SU-DHL-6 (cell line): ENCODE results near the gene COL15A1.

ENCODE experiments used
- H2AFZ ChIP-seq: fragments of 200-600 bp; sonication (generic); 2 replicates; pipeline ENCODE4 v1.6.1; 2014; ENCODE audit warnings: low read depth, mild to moderate bottlenecking, moderate library complexity, mixed read lengths, antibody characterized with exemption, low read length; ENCODE audit not compliant: severe bottlenecking
- H3F3A ChIP-seq: fragments of 200-600 bp; shearing (Covaris generic); 2 replicates; pipeline ENCODE4 v1.6.0; 2016; ENCODE audit warnings: antibody characterized with exemption, mild to moderate bottlenecking; ENCODE audit not compliant: insufficient read depth
- H3K27ac ChIP-seq: fragments of 200-600 bp; sonication (generic); 2 replicates; pipeline ENCODE4 v1.5.1; 2016; ENCODE audit warnings: low read depth, mild to moderate bottlenecking, low read length, moderate library complexity, mixed read lengths
- H3K27me3 ChIP-seq: fragments of 200-600 bp; sonication (generic), shearing (Covaris generic); 2 replicates; pipeline ENCODE4 v1.6.0; 2014; ENCODE audit warnings: mild to moderate bottlenecking, low read length
- H3K36me3 ChIP-seq: fragments of 200-600 bp; sonication (generic); 2 replicates; pipeline ENCODE4 v1.6.1; 2014; ENCODE audit warnings: mild to moderate bottlenecking, low read length, mixed read lengths
- H3K4me2 ChIP-seq: fragments of 300-600, 200-600 bp; shearing (Covaris generic), sonication (generic); 2 replicates; pipeline ENCODE4 v1.6.0; 2014; ENCODE audit warnings: low read length, low read depth, mild to moderate bottlenecking; ENCODE audit not compliant: poor library complexity, severe bottlenecking
- H3K4me3 ChIP-seq: fragments of 200-600 bp; sonication (generic); 2 replicates; pipeline ENCODE4 v1.5.1; 2014; ENCODE audit warnings: antibody characterized with exemption, low read length, mild to moderate bottlenecking, mixed read lengths; ENCODE audit not compliant: insufficient read depth, poor library complexity, severe bottlenecking
- H3K79me2 ChIP-seq: fragments of 200-600 bp; sonication (generic); 2 replicates; pipeline ENCODE4 v1.6.1; 2014; ENCODE audit warnings: mild to moderate bottlenecking, low read length, moderate library complexity; ENCODE audit not compliant: insufficient read depth
- H3K9ac ChIP-seq: fragments of 200-600 bp; sonication (generic); 2 replicates; pipeline ENCODE4 v1.7.0; 2014; ENCODE audit warnings: mild to moderate bottlenecking, low read length
- H3K9me2 ChIP-seq: fragments of 200-600 bp; sonication (generic); replicated peaks from 2 replicates; pipeline ENCODE4 v1.6.1; 2014; ENCODE audit warnings: low read length; ENCODE audit not compliant: insufficient read depth
- H3K9me3 ChIP-seq: fragments of 200-600 bp; sonication (generic); 2 replicates; pipeline ENCODE4 v1.6.1; 2014; ENCODE audit warnings: low read length, mixed read lengths; ENCODE audit not compliant: insufficient read depth
- H4K20me1 ChIP-seq: fragments of 200-600 bp; sonication (generic); 2 replicates; pipeline ENCODE4 v1.6.1; 2014; ENCODE audit warnings: low read depth, mild to moderate bottlenecking, antibody characterized with exemption, low read length, moderate library complexity, mixed read lengths
- EZH2phosphoT487 ChIP-seq: fragments of 200-600 bp; sonication (generic), shearing (Covaris generic); conservative IDR thresholded peaks from 2 replicates; pipeline ENCODE4 v1.6.1; 2018; ENCODE audit warnings: mild to moderate bottlenecking, antibody characterized with exemption, low read length, moderate library complexity, mixed read lengths
- TF ChIP-seq, protein P1 (sequence below): fragments of 200-600 bp; sonication (generic); IDR thresholded peaks from one replicate; pipeline ENCODE4 v1.5.1; 2017; ENCODE audit warnings: antibody characterized with exemption, mild to moderate bottlenecking, low read length, moderate library complexity; ENCODE audit not compliant: insufficient read depth, poor library complexity, severe bottlenecking

COL15A1 gene

DNA sequence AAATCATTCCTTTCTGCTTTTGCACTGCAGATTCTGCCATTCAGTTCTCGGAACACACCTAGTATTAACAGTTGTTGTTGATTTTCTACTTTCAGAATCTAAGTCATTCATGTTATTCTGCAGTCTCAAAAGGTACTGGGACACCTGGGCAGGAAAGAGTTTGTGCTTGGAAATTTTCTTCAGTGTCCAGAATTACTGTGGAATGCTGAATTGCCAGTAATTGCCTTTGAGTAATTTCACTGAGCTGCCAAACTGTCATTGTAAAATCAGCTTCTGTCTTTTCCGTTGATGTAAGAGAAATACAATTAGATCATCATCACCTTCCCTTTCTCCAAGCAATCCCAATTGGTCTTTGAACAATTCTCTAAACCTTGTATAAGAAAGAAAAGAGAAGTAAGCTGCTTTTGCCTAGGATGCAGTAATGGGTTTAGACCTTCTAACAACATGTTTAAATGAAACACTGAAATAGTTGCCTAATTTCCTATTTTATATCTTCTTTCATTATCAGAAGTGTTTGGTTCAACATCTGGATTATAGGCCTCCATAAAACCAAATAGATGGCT lies 85.5 kb downstream of the COL15A1 start:
- H3K4me2 ChIP-seq: no peak overlapping the region
- TF ChIP-seq, protein P1, sequence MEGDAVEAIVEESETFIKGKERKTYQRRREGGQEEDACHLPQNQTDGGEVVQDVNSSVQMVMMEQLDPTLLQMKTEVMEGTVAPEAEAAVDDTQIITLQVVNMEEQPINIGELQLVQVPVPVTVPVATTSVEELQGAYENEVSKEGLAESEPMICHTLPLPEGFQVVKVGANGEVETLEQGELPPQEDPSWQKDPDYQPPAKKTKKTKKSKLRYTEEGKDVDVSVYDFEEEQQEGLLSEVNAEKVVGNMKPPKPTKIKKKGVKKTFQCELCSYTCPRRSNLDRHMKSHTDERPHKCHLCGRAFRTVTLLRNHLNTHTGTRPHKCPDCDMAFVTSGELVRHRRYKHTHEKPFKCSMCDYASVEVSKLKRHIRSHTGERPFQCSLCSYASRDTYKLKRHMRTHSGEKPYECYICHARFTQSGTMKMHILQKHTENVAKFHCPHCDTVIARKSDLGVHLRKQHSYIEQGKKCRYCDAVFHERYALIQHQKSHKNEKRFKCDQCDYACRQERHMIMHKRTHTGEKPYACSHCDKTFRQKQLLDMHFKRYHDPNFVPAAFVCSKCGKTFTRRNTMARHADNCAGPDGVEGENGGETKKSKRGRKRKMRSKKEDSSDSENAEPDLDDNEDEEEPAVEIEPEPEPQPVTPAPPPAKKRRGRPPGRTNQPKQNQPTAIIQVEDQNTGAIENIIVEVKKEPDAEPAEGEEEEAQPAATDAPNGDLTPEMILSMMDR: no peak
- no peak for TF ChIP-seq EZH2phosphoT487

GRCh38 chr9:99030092-99030511 lies 86.4 kb downstream of the COL15A1 start:
- TF ChIP-seq, protein P1: no peak
- TF ChIP-seq EZH2phosphoT487: no peak
- Histone ChIP-seq H2AFZ (no peak overlapping the region), H3K9me3 (no peaks in the 10 kb centered on the region), H3K27me3 (no peaks in the 10 kb centered on the region), H3K27ac (no peak overlapping the region), H4K20me1 (no peaks in the 10 kb centered on the region), H3K4me3 (no peak overlapping the region), H3K79me2 (no peaks in the 10 kb centered on the region), H3K4me2 (no peak overlapping the region), H3K36me3 (no peaks in the 10 kb centered on the region), H3K9ac (no peak overlapping the region), H3F3A (no peaks in the 10 kb centered on the region), H3K9me2 (no peaks in the 10 kb centered on the region)

More for the DNA sequence above, 85.5 kb downstream of the COL15A1 start:
- Histone ChIP-seq H2AFZ (no peak overlapping the region), H3K27ac (no peak overlapping the region), H3K9me3 (no peaks in the 10 kb centered on the region), H3K79me2 (no peaks in the 10 kb centered on the region), H3K36me3 (no peaks in the 10 kb centered on the region), H3K27me3 (no peaks in the 10 kb centered on the region), H3K9ac (no peak overlapping the region), H4K20me1 (no peaks in the 10 kb centered on the region), H3K4me3 (no peak overlapping the region), H3K9me2 (no peaks in the 10 kb centered on the region), H3F3A (no peaks in the 10 kb centered on the region)

DNA sequence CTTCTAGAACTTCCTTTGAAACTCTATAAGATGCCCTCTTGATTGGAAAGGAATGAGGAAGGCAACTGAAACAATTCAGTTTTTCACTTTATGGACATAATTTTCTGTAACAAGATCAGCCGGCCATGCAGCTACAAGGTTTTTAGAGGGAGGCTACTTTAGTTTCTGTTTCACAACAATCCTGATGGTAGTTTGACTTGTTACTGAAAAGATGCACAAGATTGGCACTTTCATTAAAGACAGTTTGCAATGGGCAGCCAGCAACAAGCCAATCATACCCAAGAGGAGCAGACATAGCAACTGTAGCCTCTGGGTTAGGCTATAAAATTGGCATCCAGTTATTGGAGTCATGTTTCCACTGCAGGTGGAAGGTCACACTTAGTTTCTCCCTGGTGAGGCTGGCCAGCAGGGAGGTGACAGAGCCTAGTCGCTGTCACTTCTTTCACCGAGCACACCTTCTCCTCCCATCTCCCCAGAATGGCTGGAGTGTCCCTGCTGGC lies 87.0 kb downstream of the COL15A1 start:
- Histone ChIP-seq H2AFZ (no peak overlapping the region), H3K9ac (no peak overlapping the region), H3K27me3 (no peaks in the 10 kb centered on the region), H3K4me2 (no peak overlapping the region), H3K9me2 (no peaks in the 10 kb centered on the region), H3K9me3 (no peaks in the 10 kb centered on the region), H4K20me1 (no peaks in the 10 kb centered on the region), H3K27ac (no peak overlapping the region), H3F3A (no peaks in the 10 kb centered on the region), H3K79me2 (no peaks in the 10 kb centered on the region), H3K4me3 (no peak overlapping the region), H3K36me3 (no peaks in the 10 kb centered on the region)
- no peak for TF ChIP-seq EZH2phosphoT487
- TF ChIP-seq, protein P1: no peak
